T-helper 2 cell (primary cell): ENCODE data around the gene PANX1.

ENCODE experiments used
- DNase-seq, 5 experiments: peaks; one replicate each; pipeline versions ENCODE4 v3.0.0 to v3.0.0-alpha.2; 2012 to 2022

PANX1 gene

GRCh38 chr11:94129512-94130297, 1.1 kb downstream of the PANX1 start:
- peak in 2 of 5 experiments; percentile 4 to 59 for DNase-seq

- DNase-seq: no peak
Observed at GRCh38 chr11:94130298-94131046, 1.8 kb downstream of the PANX1 start.

GRCh38 chr11:94131047-94131717, 2.5 kb downstream of the PANX1 start:
- no peak for DNase-seq

- DNase-seq: no peak
Observed at GRCh38 chr11:94131718-94132115, 3.1 kb downstream of the PANX1 start.

- no peak for DNase-seq
Observed at GRCh38 chr11:94132152-94132558, 3.5 kb downstream of the PANX1 start.

GRCh38 chr11:94132823-94133408, 4.3 kb downstream of the PANX1 start:
- no peak for DNase-seq

GRCh38 chr11:94133752-94134151, 5.1 kb downstream of the PANX1 start:
- no peak for DNase-seq

GRCh38 chr11:94134651-94135512, 6.2 kb downstream of the PANX1 start:
- DNase-seq: no peak

- no peak for DNase-seq
Observed at GRCh38 chr11:94139416-94139815, 10.8 kb downstream of the PANX1 start.

GRCh38 chr11:94140154-94140655, 11.6 kb downstream of the PANX1 start:
- DNase-seq: no peak

GRCh38 chr11:94141511-94142307, 13.1 kb downstream of the PANX1 start:
- no peak for DNase-seq

- no peak for DNase-seq
Observed at GRCh38 chr11:94142308-94143281, 14.0 kb downstream of the PANX1 start.

- DNase-seq: no peak
Observed at GRCh38 chr11:94144216-94144615, 15.6 kb downstream of the PANX1 start.

- no peak for DNase-seq
Observed at GRCh38 chr11:94144664-94145063, 16.0 kb downstream of the PANX1 start.

GRCh38 chr11:94145431-94145830, 16.8 kb downstream of the PANX1 start:
- DNase-seq: no peak

- DNase-seq: no peak
Observed at GRCh38 chr11:94145916-94146315, 17.3 kb downstream of the PANX1 start.

GRCh38 chr11:94147433-94147845, 18.8 kb downstream of the PANX1 start:
- peak in 2 of 5 experiments; percentile 9 to 48 for DNase-seq

GRCh38 chr11:94148189-94148588, 19.5 kb downstream of the PANX1 start:
- DNase-seq: no peak

- DNase-seq: no peak
Observed at GRCh38 chr11:94149431-94150017, 20.9 kb downstream of the PANX1 start.
